Mesothelial cell of epicardium (in vitro differentiated cells): ENCODE measurements around the gene RSKR. TPM values are rescaled to one million over a fixed set of nuclear protein-coding genes. Genes with fewer than 3 reads are reported as not detected.

Source experiments
- DNase-seq, 2 experiments: peaks; one replicate each; pipeline ENCODE4 v3.0.0; 2021; ENCODE audit warnings: low spot score in 2 of 2; ENCODE audit not compliant: unreplicated experiment in 2 of 2
- H3K27ac Mint-ChIP-seq: 2 replicates; pipeline ENCODE4 v1.8.0; 2021; ENCODE audit warnings: mixed read lengths
- H3K27me3 Mint-ChIP-seq: 2 replicates; pipeline ENCODE4 v1.8.0; 2021; ENCODE audit warnings: low read depth, mixed read lengths
- H3K36me3 Mint-ChIP-seq: 2 replicates; pipeline ENCODE4 v1.8.0; 2021; ENCODE audit warnings: mixed read lengths
- H3K4me1 Mint-ChIP-seq: 2 replicates; pipeline ENCODE4 v1.8.0; 2021; ENCODE audit warnings: mixed read lengths
- H3K4me3 Mint-ChIP-seq: 2 replicates; pipeline ENCODE4 v1.8.0; 2021; ENCODE audit warnings: mild to moderate bottlenecking, moderate library complexity, mixed read lengths
- H3K9me3 Mint-ChIP-seq: 2 replicates; pipeline ENCODE4 v1.8.0; 2021; ENCODE audit warnings: mixed read lengths
- CTCF ChIP-seq: fragments of 200-600 bp; sonication (generic); IDR thresholded peaks from one replicate; pipeline ENCODE4 v1.5.0; 2021; ENCODE audit warnings: antibody characterized with exemption; ENCODE audit not compliant: unreplicated experiment
- total RNA-seq: library from RNA; stranded (reverse); gene quantifications from 3 replicates; pipeline ENCODE4 v1.2.1, GENCODE V29; 2021

Gene RSKR
- total RNA-seq, 1 donor from 2014 or later: 31.3 TPM

GRCh38 chr17:28571361-28572122, 42.4 kb downstream of the RSKR start, which contains the start of gene PIGS:
Gene PIGS (minus strand): TSS chr17:28571524. CDS start chr17:28571496, 28 bp downstream.
- Mint-ChIP-seq H3K36me3 (peaks cover 13% of the 10 kb centered on the region), H3K4me3 (peak within 1 kb of the TSS; percentile 90), H3K9me3 (no peaks in the 10 kb centered on the region), H3K4me1 (peaks cover 27% of the 10 kb centered on the region), H3K27ac (peak within 1 kb of the TSS; percentile 75), H3K27me3 (no peaks in the 10 kb centered on the region)
- peak; percentile 86 to 93 for DNase-seq
- no peak for TF ChIP-seq CTCF

GRCh38 chr17:28570716-28571360, 43.1 kb downstream of the RSKR start:
- Mint-ChIP-seq H3K9me3 (no peaks in the 10 kb centered on the region), H3K4me1 (peaks cover 22% of the 10 kb centered on the region), H3K36me3 (peaks cover 13% of the 10 kb centered on the region), H3K4me3 (peak overlapping the region; percentile 90), H3K27me3 (no peaks in the 10 kb centered on the region), H3K27ac (peak overlapping the region; percentile 75)
- no peak for TF ChIP-seq CTCF
- DNase-seq: no peak

- peak overlapping the region; percentile 90 for H3K4me3 Mint-ChIP-seq
- H3K27ac Mint-ChIP-seq: no peak overlapping the region
- no peaks in the 10 kb centered on the region for H3K9me3 Mint-ChIP-seq
- H3K27me3 Mint-ChIP-seq: no peaks in the 10 kb centered on the region
- no peak for TF ChIP-seq CTCF
- H3K36me3 Mint-ChIP-seq: peaks cover 13% of the 10 kb centered on the region
- peaks cover 22% of the 10 kb centered on the region for H3K4me1 Mint-ChIP-seq
- DNase-seq: no peak
These were observed 44.5 kb downstream of the RSKR start for GRCh38 chr17:28569446-28569845.

- no peaks in the 10 kb centered on the region for H3K27me3 Mint-ChIP-seq
- no peak for DNase-seq
- no peak overlapping the region for H3K27ac Mint-ChIP-seq
- no peaks in the 10 kb centered on the region for H3K9me3 Mint-ChIP-seq
- H3K4me1 Mint-ChIP-seq: peaks cover 34% of the 10 kb centered on the region
- H3K4me3 Mint-ChIP-seq: no peak overlapping the region
- peaks cover 13% of the 10 kb centered on the region for H3K36me3 Mint-ChIP-seq
- TF ChIP-seq CTCF: no peak
These were observed 46.4 kb downstream of the RSKR start for GRCh38 chr17:28567604-28568003.

GRCh38 chr17:28563475-28563874, 50.5 kb downstream of the RSKR start:
- H3K9me3 Mint-ChIP-seq: no peaks in the 10 kb centered on the region
- no peak for TF ChIP-seq CTCF
- peaks cover 25% of the 10 kb centered on the region for H3K36me3 Mint-ChIP-seq
- H3K4me3 Mint-ChIP-seq: no peak overlapping the region
- H3K27ac Mint-ChIP-seq: peak overlapping the region; percentile 91
- no peak for DNase-seq
- H3K4me1 Mint-ChIP-seq: peaks cover 11% of the 10 kb centered on the region
- no peaks in the 10 kb centered on the region for H3K27me3 Mint-ChIP-seq

Other genes with a start within 250 kb of the RSKR start
- gene SEBOX, start 249.0 kb downstream of the RSKR start, total RNA-seq: not detected in 3 replicates
- 0.47 to 0.51 TPM (median 0.50 TPM) in 3 replicates for gene VTN, start 243.9 kb downstream of the RSKR start, total RNA-seq
- gene SARM1, start 242.5 kb downstream of the RSKR start, total RNA-seq: 17.3 to 19.0 TPM (median 17.3 TPM) in 3 replicates
- gene SLC46A1, start 208.0 kb downstream of the RSKR start, total RNA-seq: 13.3 to 15.2 TPM (median 13.5 TPM) in 3 replicates
- not detected in 3 replicates for gene SLC13A2, start 140.5 kb downstream of the RSKR start, total RNA-seq
- 0.34 to 0.42 TPM (median 0.34 TPM) in 3 replicates for gene FOXN1, start 107.8 kb downstream of the RSKR start, total RNA-seq
- 61.0 to 66.2 TPM (median 61.2 TPM) in 3 replicates for gene UNC119, start 61.6 kb downstream of the RSKR start, total RNA-seq
- 75.2 to 80.7 TPM (median 78.7 TPM) in 3 replicates for gene PIGS, start 42.7 kb downstream of the RSKR start, total RNA-seq
- 22.6 to 24.6 TPM (median 22.6 TPM) in 3 replicates for gene ALDOC, start 37.3 kb downstream of the RSKR start, total RNA-seq
- gene SPAG5, start 15.2 kb downstream of the RSKR start, total RNA-seq: 32.1 to 45.2 TPM (median 42.0 TPM) in 3 replicates
- 155 to 162 TPM (median 157 TPM) in 3 replicates for gene BLTP2, start 31.0 kb upstream of the RSKR start, total RNA-seq
- gene SDF2, start 47.7 kb upstream of the RSKR start, total RNA-seq: 51.0 to 57.9 TPM (median 56.6 TPM) in 3 replicates
- 82.7 to 91.8 TPM (median 89.0 TPM) in 3 replicates for gene SUPT6H, start 48.0 kb upstream of the RSKR start, total RNA-seq
- gene PROCA1, start 97.7 kb upstream of the RSKR start, total RNA-seq: 9.2 to 11.7 TPM (median 10.4 TPM) in 3 replicates
- 172 to 181 TPM (median 178 TPM) in 3 replicates for gene RAB34, start 103.7 kb upstream of the RSKR start, total RNA-seq
- 1,669 to 1,804 TPM (median 1,792 TPM) in 3 replicates for gene RPL23A, start 105.8 kb upstream of the RSKR start, total RNA-seq
- gene TLCD1, start 112.0 kb upstream of the RSKR start, total RNA-seq: 2.3 to 3.8 TPM (median 3.3 TPM) in 3 replicates
- gene NEK8, start 114.6 kb upstream of the RSKR start, total RNA-seq: 5.2 to 7.6 TPM (median 5.9 TPM) in 3 replicates
- gene TRAF4, start 129.8 kb upstream of the RSKR start, total RNA-seq: 252 to 259 TPM (median 254 TPM) in 3 replicates
- gene FAM222B, start 228.6 kb upstream of the RSKR start, total RNA-seq: 36.3 to 37.9 TPM (median 37.7 TPM) in 3 replicates
- gene ERAL1, start 240.8 kb upstream of the RSKR start, total RNA-seq: 37.4 to 43.4 TPM (median 38.4 TPM) in 3 replicates